ENCODE data around the gene PDE8A.

DNA sequence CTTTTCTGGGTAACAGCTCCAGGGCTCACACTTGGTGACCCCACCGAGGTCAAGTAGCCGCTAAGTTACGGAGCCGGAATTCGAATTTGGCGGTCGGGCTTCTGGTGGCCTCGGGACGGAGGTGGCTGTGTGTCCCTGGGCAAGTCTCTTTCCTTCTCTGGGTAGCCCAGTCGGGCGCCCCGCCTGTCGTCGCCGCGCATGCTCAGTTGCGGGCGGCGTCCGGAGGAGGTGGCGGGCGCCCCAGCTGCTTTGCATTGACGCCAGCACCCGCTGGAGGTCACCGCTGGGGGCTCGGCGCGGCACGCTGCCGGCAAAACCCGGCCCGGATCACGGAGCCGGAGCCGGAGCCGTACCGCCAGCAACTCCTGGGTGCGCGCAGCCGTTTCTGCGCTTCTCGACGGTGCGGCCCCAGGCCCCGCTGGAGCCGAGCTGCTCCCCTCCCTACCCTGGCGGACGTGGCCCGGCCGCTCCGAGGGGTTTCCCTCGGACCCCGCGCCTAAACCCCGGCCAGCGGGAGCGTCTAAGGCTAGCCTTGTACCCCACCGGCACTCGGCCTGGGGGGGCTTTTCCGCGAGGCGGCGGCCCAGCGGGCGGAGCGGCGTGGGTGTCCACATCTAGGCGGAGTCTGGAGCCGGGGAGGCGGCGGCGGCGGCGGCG lies 474 bp upstream of the PDE8A start:
- TF ChIP-seq, protein P1, sequence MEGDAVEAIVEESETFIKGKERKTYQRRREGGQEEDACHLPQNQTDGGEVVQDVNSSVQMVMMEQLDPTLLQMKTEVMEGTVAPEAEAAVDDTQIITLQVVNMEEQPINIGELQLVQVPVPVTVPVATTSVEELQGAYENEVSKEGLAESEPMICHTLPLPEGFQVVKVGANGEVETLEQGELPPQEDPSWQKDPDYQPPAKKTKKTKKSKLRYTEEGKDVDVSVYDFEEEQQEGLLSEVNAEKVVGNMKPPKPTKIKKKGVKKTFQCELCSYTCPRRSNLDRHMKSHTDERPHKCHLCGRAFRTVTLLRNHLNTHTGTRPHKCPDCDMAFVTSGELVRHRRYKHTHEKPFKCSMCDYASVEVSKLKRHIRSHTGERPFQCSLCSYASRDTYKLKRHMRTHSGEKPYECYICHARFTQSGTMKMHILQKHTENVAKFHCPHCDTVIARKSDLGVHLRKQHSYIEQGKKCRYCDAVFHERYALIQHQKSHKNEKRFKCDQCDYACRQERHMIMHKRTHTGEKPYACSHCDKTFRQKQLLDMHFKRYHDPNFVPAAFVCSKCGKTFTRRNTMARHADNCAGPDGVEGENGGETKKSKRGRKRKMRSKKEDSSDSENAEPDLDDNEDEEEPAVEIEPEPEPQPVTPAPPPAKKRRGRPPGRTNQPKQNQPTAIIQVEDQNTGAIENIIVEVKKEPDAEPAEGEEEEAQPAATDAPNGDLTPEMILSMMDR (conservative IDR thresholded peaks at IDR 0.05; ENCODE audit: low read length), result no peak
- no peak for TF ChIP-seq EZH2phosphoT487 (IDR thresholded peaks at IDR 0.05; ENCODE audit: borderline replicate concordance, low read depth, low read length)
